Measurements from ENCODE around the gene TBC1D1. TPM values are rescaled to one million over a fixed set of nuclear protein-coding genes. Genes with fewer than 3 reads are reported as not detected.

The TBC1D1 gene
- 56.5 TPM for total RNA-seq
- long read RNA-seq, full-length matches to known transcripts, result 10 of 88 reads
- long read RNA-seq, partial matches to known transcripts, result 22 of 88 reads
- long read RNA-seq, other reads (novel, unspliced or antisense), result 56 of 88 reads

- peak within 1 kb of the TSS; percentile 84 for H3K27ac ChIP-seq
- TF ChIP-seq CTCF (IDR thresholded peaks at IDR 0.05), result no peak
- no peaks in the 10 kb centered on the region for H3K9me3 ChIP-seq
- peak within 1 kb of the TSS; percentile 87 for H3K4me3 ChIP-seq
- ATAC-seq (peak; percentile 72 to 74), DNase-seq (peak; percentile 71)
- intact Hi-C loops (cut with DNase I), result no loop called here
- H3K27me3 ChIP-seq (ENCODE audit: low read depth), result no peaks in the 10 kb centered on the region
- peaks cover 31% of the 10 kb centered on the region for H3K4me1 ChIP-seq
- no peaks in the 10 kb centered on the region for H3K36me3 ChIP-seq
Measured at GRCh38 chr4:37890801-37891259, at the start of gene TBC1D1. TSS of gene TBC1D1 (plus strand) at chr4:37891084. CDS start at chr4:37902096, 11,012 bp downstream.

- ATAC-seq, result no peak
- no peak for TF ChIP-seq CTCF (IDR thresholded peaks at IDR 0.05)
Measured at GRCh38 chr4:37844204-37844603, 46.7 kb upstream of the TBC1D1 start.

GRCh38 chr4:37845201-37845600 lies 45.7 kb upstream of the TBC1D1 start:
- Histone ChIP-seq H3K27ac (no peak overlapping the region), H3K27me3 (ENCODE audit: low read depth) (no peaks in the 10 kb centered on the region), H3K4me3 (no peak overlapping the region), H3K9me3 (no peaks in the 10 kb centered on the region), H3K36me3 (peaks cover 65% of the 10 kb centered on the region), H3K4me1 (no peaks in the 10 kb centered on the region)
- intact Hi-C loops (cut with DNase I), result no loop called here
- ATAC-seq, result no peak
- TF ChIP-seq CTCF (IDR thresholded peaks at IDR 0.05), result no peak
- DNase-seq, result no peak

More at GRCh38 chr4:37844204-37844603, 46.7 kb upstream of the TBC1D1 start:
- intact Hi-C loops (cut with DNase I), result no loop called here
- Histone ChIP-seq H3K36me3 (peaks cover 67% of the 10 kb centered on the region), H3K4me1 (peaks cover 9% of the 10 kb centered on the region), H3K9me3 (no peaks in the 10 kb centered on the region), H3K27me3 (ENCODE audit: low read depth) (no peaks in the 10 kb centered on the region), H3K27ac (no peak overlapping the region), H3K4me3 (no peak overlapping the region)
- DNase-seq, result no peak

GRCh38 chr4:37847311-37847884 lies 43.5 kb upstream of the TBC1D1 start:
- H3K27me3 ChIP-seq (ENCODE audit: low read depth), result no peaks in the 10 kb centered on the region
- H3K36me3 ChIP-seq, result peaks cover 66% of the 10 kb centered on the region
- ATAC-seq (no peak), DNase-seq (no peak)
- H3K4me1 ChIP-seq, result no peaks in the 10 kb centered on the region
- intact Hi-C loops (cut with DNase I), result no loop called here
- H3K27ac ChIP-seq, result no peak overlapping the region
- TF ChIP-seq CTCF (IDR thresholded peaks at IDR 0.05), result no peak
- no peaks in the 10 kb centered on the region for H3K9me3 ChIP-seq
- H3K4me3 ChIP-seq, result no peak overlapping the region

GRCh38 chr4:37852376-37852775 lies 38.5 kb upstream of the TBC1D1 start:
- intact Hi-C loops (cut with DNase I), result no loop called here
- no peak for TF ChIP-seq CTCF (IDR thresholded peaks at IDR 0.05)
- Histone ChIP-seq H3K27ac (no peak overlapping the region), H3K4me3 (no peak overlapping the region), H3K27me3 (ENCODE audit: low read depth) (no peaks in the 10 kb centered on the region), H3K9me3 (no peaks in the 10 kb centered on the region), H3K4me1 (no peaks in the 10 kb centered on the region), H3K36me3 (peaks cover 62% of the 10 kb centered on the region)
- DNase-seq (no peak), ATAC-seq (no peak)

Data from lower lobe of right lung (tissue), 2 donors.